Activated T-cell treated with anti-CD3 and anti-CD28 coated beads for 4 hours (primary cell): ENCODE measurements around the gene ATXN7L1.
"Not testable (repeated sequence)": the region's sequence is repeated elsewhere in the genome, so short reads cannot be mapped to it uniquely, and the experiment has no call there.

ENCODE experiments used
- DNase-seq: peaks from one replicate; pipeline ENCODE4 v3.0.0-alpha.2; 2020

Gene ATXN7L1

DNA sequence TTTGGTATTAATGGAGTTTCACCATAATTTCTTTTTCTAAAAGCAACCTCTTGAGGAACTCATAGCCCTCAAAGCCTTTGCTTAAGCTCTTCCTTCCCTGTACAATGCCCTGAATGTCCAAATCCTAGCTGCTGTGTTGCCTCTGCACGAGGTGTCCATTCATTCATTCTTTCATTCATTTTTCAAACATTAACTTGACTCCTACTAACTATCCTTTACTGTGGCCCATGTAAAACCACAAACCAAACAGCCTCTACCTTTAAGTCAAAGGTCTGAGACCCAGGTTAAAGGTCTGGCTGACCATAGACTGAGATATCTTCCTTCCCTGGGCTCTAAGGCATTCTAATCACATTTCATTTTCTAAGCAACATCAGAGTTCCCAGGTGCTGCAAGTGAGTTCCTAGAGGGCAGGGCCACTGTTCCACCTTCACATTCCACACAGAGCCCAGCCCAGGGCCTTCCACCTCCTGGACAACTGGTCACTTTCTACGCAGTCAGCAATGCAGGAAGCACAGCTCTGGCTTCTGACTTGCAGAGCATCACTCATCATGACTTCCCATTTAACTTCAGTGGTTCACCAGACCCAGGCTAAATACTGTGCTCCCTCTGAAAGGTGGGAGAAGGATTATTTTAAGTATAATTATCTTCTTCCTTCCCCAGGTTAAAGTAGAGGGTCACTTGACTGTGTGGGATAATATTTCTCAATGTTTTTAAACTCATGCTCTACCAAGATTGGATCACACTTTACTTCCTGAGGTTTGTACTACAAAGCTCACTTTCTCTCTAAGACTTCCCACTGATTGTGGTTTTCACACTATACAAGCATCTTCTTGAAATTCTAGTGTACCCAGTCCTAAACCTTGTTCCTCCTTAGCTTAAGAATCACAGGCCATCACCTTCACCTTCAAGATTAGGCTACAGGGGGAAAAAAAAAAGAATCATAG, 19.1 kb downstream of the ATXN7L1 start:
- no peak for DNase-seq

DNA sequence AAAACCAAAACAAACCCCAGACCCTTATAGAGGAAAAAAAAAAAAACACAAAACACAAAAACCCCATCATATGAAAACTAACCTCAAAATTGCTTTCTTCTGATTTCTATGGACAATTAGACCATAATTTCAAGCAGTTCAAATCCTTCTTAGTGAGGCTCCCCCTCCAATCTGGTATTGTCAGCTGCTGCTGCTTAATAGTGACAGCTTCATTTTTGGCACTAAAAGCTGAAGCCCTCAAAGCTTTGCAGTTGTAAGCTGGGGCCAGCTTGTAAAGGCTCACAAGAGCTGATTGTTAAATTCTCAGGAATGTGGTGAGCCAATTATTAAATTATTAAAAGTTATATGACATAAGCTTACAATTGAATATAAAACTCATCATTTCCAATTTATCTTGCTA, 21.9 kb downstream of the ATXN7L1 start:
- no peak for DNase-seq

DNA sequence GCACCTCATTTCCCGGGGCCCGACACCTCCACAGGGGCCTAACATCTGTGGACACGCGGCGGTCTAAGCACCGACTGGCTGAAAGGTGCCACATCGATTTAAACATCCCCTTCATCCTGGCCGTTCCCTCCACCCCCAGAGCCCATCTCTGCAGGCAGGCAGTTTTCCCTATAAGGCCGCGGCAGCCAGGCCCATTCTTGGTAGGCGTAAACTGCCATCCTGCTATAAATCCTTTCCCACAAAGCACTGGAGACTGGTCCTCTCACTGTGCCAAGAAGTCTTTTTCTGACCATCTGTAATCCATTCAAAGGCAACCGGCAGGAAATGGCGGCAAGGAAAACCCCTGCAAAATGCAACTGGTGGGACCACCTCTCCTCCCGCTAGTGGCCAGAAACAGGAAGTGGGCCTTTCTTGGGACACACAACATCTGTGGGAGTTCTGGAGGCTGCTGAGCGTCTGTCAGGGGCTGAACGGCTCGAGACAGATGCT, 22.4 kb downstream of the ATXN7L1 start:
- no peak for DNase-seq

DNA sequence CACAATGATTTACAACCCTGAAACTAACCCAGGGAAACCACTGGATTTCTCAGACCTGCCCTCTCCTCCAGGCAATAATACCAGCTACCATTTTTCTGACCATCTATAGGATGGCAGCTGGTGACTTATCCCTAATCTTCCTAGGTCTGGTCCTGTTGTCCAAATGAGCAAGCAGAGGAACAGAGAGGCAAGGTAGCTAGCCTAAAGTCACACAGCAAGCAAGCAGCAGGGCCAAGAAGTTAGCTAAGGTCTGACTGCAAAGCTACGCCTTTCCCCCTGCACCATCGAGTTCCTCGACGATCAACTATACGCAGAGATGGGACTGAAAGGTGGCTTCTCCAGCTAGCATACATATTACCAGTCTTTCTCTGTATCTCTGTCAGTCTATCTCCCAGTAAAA, 25.3 kb downstream of the ATXN7L1 start:
- DNase-seq = no peak

DNA sequence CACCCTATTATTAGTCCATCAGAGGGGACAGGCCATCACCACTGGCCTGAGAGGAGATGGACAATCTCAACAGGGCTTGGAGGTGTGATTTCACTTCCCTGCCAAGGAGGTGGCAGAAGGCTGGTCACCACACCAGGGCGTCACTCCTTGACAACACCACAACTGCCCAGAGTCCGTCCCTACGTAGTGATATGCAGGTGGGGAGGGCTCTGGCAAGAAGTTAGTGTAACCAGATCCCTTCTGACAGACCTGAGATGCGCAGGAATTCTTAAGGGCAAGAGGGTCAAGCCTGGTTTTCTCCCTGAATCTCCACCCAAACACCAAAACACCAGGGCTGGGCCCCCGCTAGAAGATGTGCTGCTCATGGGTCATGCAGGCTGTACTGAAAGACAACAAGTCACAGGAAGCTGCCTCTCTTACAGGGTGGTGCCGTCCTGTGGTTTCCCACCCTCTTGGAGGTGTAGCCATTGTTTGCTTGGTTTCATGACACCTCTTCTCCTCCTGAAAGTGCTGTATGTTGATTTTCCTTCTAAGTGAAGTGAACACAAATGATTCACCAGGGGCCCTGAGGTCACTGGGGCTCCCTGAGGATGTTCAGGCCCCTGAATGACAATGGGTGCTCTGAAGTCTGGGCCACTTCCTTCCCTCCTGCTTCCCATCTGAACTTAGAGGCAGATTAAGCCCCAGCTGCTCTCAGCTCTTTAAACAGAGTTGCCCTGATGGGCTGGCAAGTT, 27.1 kb downstream of the ATXN7L1 start:
- peak; percentile 34 for DNase-seq

DNA sequence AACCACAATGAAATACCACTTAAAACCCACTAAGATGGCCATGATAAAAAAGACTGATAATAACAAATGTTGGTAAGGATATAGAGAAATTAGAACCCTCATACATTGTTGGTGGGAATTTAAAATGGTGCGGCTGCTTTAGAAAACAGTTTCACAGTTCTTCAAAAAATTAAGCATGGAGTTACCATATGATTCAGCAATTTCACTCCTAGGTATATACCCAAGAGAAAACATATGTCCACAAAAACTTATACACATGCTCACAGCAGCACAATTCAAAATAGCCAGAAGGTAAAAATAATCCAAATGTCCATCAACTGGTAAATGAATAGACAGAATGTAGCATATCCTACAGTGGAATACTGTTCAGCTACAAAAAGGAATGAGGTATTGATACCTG, 30.0 kb downstream of the ATXN7L1 start:
- DNase-seq = no peak

DNA sequence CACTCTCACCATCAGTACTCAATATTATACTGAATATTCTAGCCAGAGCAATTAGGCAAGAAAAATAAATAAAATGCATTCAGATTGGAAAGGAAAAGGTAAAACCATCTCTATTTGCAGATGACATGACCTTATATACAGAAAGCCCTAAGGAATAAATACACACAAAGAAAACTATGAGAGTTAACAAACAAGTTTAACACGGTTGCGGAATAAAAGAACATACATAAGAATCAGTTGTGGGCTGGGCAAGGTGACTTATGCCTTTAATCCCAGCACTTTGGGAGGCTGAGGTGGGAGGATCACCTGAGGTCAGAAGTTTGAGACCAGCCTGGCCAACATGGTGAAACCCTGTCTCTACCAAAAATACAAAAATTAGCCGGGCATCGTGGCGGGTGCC, 31.7 kb downstream of the ATXN7L1 start:
- DNase-seq = not testable (repeated sequence)

DNA sequence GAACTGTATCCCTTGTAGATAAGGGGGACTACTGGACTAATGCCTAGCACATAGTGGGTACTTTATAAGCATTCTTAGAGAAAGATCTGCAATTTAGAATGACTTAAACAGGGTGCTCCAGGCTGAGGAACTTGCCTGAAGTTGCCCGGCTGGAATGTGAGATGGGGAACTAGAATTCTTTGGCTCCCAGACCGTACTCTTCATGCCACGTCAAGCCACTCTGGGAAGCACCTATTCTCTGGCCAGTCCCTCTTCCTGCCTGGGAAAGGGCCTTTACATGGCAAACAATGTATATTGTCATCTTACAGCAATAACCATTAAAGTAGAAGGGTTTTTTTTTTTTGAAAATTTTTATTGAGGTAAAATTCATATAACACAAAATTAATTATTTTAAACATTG, 34.5 kb downstream of the ATXN7L1 start:
- no peak for DNase-seq

DNA sequence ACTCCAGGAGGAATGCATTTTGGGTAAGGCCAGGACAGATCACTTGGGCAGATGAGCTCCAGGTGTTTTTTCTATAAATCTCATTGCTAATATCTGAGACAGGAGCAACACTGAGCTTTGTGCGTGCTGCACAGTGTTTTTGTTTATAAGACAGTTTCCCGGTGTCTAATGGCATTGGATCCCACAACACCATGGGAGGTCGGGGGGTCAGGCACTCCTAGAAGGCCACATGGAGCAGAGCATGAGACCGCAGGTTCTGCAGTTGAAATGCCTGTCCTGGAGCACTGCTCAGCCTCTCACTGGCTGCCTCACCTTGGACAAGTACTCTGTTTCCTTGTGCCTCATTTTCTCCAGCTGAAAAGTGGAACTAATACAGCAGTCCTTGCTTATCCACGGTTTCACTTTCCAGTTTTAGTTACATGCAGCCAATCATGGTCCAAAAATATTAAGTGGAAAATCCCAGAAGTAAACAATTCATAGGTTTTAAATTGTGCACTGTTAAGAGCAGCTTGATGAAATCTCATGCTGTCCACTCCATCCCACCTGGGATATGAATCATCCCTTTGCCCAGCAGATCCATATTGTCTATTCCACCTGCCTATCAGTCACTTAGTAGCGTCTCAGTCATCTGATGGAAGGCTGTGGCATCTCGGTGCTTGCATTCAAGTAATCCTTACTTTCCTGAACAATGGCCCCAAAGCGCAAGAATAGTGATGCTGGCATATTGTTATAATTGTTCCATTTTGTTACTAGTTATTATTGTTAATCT, 35.2 kb downstream of the ATXN7L1 start:
- DNase-seq = no peak

DNA sequence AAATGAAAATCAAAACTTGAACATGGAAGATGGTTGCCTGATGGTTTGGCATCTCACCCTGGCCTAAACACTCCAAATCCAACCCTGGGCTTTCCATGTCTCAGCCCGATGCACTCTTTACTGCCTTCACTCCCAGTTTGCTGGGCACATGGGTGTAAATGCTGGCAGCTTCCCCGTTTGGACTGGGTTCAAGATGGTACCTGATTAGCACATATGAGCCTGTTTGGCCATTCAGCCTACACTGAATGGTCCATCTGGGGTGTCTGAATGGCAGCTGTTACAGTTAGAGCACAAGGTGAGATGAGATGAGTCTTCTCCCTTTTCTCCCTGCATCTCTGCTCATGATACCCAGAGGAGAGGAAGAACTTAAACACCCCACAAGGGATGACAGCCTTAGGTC, 37.1 kb downstream of the ATXN7L1 start:
- DNase-seq = no peak

DNA sequence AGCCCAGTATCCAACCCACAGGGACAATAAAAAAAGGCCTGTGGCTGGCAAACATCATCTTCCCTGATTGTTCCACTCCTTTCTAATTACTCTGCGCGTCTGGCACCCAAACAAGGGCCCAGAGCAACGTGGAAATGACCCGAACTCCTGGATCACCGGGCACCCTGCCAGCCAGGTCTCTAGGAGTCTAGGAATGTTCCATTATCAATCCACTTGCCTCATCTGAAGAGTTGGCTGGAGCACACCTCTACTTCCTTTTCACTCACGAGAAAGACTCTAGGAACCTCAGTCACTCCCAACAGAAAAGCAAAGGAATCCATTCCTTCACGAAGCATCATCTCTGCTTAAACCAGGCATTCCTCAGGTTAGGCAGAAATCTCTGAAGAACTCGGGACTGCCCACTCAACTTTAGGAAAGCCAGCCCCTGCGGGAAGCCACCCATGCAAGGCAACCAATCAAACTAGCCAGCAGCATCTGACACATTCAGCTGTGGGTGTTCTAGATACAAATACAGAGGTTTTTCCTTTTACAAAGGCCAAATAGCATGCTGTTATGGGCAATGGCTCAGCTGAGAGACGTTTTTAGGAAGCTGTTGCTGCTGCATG, 37.7 kb downstream of the ATXN7L1 start:
- no peak for DNase-seq

DNA sequence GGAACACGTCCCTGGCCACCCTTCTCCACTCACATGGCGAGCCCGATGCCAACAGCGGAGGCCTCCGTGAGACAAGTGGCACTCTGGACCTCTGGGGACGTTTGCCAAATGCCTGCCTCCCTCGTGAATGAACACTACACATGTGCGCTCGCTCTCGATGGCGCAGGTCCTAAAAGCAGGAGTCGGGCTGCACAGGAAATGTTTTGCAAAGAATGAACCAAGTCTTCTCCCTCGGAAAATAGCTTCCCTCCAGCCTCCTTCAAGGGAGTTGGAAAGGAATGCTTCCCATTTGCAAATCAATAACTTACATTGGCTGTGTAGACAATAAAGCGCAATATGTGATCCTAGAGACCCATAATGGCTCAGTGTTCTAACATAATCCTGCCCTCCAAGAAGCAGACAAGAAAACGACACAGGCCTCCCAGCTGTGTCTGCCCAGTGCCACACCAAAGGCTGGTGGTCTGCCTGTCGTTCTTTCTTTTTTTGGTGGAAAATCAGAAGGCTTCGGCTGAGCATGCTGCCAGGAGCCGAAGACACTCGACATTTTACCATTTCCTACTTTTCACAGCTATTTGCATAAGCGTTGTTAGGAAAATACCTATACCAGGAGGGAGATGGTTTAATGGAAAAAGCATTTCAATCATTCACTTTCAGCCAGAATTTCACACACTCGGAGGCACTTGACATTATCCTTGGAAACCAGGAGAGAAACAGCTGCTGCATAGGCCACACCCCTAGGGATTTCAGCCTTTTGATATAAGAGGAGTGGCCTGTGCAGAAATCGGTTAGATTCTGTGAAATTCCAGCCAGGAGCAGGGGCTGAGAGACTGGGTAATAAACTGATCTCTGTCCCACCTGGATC, 38.4 kb downstream of the ATXN7L1 start:
- DNase-seq = no peak

DNA sequence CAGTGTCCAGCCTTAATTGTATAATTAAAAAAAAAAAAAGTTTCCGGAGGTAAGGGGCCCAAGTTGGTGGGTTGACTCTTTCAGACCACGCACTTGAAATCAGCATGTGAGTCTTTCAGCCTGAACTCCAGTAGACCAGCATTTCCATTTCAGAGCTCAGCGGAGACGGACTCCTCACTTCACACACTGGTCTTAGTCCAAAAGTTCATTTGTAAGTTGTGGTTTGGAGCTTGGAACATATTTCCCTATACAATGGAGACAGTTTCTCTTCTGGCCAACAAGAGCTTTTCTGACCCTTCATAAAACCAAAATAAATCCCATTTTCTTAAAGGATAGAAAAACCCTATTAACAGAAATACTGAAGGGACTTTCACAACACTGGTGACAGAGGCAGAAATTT, 41.0 kb downstream of the ATXN7L1 start:
- DNase-seq = no peak

DNA sequence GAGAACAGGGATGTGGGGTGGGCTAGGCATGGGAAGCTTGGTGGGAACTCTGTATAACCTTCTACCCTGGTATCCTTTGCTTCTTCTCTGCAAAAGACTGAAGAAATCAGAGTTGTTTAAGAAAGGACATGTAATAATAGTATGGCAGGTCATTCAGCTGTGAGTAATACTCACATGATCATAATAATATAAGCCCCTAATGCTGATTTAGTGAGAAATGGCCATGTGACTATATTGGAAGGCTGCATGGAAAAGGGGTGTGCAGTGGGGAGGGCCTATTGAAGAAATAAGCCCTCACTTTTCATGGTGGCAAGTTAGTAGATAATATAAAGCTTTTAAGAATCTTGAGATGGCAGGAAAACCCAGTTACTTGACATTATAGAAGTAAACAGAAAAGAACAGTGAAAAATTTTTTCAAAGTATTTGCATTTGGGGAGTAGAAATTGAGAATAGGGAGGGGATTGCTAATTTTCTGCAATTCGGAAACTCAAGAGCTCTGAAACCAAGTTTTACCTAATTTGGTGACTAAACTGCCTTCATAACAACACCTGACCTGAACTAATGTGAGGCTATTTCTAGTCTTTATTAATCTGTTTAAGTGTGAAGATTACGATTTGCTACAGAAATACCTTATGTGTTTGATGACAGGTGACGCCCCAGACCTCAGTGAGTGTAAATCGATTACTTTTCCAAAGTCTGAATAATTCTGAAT, 44.4 kb downstream of the ATXN7L1 start:
- DNase-seq = no peak

DNA sequence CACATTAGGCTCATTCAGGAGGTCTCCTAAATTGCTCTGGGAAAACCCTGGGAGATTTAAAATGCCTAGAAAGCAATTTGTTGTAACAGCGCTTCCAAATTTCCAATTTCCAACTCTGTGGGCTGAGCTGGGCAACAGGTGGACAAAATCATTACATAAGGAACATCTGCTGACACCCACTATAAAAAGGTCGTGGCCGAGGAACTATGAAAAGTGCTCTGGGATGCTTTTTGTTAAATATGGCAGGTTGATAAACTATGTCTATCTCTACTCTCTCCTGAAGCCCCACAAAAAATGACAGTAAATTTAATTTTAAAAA, 45.1 kb downstream of the ATXN7L1 start:
- DNase-seq = no peak

DNA sequence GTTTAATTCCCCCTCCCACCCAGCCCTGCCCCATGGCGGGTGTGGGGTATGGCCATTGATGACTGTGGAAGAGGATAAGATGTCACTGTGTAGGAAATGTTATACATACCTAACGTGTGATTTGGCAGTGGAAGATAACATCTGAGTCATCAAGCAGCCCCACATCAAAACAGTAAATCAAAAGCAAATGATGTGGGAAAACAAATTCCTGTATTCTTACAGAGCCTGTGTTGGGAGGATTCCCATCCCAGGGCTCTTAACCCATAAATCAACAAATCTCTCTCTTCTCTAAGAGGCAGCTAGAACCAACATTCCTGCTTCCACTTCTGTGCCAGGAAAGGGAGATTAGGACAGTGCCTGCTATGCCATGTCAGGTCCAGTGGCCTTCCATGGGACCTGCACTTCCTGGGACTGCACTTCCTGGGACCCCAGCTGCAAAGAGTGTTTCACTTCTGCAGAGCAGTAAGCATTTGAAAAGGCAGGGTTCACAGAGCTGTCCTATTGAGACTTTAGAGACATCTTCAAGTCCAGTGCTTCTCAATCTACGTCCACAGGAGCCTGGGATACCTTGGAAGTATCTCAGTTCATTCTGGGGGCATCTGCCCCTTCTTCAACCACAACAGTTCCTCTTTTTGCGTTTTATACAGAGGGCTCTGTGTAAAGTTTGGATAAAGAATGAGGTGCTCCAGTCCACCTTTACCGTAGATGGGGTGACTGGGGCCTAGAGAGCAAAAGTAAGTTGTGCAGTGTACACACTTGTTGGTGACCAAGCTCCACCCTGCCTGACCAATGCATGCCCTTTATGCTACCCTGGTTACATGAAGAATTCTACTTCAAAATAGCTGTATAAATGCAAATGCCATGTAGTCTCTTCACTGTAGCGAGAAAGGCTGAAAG, 45.7 kb downstream of the ATXN7L1 start:
- DNase-seq = no peak

DNA sequence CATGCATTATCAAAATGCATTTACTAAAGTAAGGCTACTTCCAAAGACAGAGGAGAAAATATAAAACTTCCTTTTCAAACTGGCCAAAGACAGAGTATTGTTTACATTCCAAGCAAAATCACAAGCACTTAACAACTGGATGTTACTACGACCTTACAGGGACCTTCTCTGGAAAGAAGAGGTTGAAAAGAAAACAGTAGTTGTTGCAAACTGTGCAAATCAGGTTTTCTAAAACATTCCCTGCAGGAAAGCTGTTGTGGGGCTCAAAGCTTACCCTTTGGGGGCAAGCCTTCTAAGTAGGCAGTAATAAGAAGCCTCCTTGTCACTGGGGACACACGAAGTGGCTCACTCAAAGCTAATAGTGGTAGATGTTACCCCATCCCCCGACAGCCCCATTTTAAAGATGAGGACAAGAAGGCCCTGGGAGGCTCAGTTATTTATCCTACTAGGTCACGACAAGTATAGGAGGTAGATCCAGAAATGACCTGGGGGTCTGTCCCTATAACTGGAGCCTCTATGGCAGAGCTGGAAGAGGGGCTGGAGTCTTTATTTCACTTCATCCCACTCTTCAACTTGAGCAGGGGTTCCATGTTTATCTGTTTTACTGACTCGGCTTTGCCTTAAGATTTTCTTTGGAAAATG, 46.6 kb downstream of the ATXN7L1 start:
- no peak for DNase-seq

DNA sequence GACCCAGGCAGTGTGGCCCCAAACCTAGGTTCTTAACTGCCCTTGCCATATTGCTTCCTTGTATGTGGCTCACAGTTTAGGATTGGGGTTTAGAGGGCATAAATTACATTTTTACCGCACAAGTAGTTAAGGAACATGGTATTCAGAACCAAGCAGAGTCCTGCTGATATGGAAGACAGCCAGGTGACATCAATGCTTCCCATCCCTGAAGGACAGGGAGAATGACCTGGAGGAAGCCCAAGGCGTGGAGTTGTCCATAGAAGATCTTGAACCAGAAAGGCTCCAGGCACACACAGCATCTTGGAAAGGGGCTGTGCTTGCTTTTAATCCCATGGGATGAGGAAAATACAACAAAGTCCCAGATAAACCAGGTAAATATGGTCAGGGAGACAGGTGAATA, 48.3 kb downstream of the ATXN7L1 start:
- DNase-seq = no peak

DNA sequence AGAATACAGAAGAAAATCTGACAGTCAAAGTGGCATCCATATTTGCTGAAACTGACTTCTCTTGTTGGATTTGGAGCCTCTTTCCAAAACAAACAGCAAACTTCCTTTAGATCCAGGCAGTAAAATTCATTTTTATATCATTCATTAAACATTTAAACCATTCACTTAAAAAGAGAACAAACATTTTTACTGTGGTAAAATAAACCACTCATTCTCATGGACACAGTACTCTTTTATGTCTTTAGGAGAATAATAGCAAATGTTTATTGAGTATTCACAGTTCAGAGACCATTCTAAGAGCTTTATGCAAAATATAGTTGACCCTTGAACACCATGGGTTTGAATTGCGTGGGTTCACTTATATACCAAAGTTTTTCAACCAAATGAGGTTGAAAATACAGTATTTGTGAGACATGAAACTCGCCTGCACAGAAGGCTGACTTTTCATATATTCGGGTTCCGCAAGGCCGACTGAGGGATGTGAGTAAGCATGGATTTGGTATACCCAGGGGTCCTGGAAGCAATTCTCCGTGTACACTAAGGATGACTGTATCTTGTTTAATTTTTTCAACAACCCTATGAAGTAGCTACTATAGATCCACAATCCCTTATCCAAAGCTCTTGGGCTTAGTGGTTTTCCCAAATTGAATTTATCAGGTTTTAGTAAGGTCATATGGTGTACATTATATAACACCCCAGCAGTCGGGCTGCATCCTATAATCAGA, 49.1 kb downstream of the ATXN7L1 start:
- no peak for DNase-seq
